GM12872 (cell line): ENCODE results near the gene SRRM4.

Experiments used
- TF ChIP-seq, protein P1 (sequence below): IDR thresholded peaks from 3 replicates; pipeline ENCODE4 v1.5.1; 2011; ENCODE audit warnings: low read depth, mild to moderate bottlenecking, low read length, moderate library complexity; ENCODE audit not compliant: insufficient read depth

The SRRM4 gene

DNA sequence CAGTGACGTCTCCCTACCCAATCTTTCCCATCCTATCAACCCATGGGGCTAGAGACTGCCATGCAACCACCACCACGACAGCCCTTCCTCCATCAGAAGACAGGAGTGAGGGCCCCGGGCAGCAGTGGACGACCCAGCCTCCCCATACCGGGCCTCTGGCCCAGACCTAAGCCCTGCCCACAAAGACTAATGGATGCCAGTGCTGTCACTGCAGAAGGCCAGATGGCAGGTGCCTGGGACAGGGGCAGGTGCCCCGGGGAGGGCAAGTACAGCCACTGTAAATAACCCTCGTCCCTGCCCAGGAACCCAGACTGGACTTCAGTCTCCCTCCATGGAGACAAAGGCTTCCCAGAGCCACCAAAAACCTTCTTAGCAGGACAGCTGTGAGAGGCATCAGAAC is 177.1 kb downstream of the SRRM4 start:
- TF ChIP-seq, protein P1, sequence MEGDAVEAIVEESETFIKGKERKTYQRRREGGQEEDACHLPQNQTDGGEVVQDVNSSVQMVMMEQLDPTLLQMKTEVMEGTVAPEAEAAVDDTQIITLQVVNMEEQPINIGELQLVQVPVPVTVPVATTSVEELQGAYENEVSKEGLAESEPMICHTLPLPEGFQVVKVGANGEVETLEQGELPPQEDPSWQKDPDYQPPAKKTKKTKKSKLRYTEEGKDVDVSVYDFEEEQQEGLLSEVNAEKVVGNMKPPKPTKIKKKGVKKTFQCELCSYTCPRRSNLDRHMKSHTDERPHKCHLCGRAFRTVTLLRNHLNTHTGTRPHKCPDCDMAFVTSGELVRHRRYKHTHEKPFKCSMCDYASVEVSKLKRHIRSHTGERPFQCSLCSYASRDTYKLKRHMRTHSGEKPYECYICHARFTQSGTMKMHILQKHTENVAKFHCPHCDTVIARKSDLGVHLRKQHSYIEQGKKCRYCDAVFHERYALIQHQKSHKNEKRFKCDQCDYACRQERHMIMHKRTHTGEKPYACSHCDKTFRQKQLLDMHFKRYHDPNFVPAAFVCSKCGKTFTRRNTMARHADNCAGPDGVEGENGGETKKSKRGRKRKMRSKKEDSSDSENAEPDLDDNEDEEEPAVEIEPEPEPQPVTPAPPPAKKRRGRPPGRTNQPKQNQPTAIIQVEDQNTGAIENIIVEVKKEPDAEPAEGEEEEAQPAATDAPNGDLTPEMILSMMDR: no peak

DNA sequence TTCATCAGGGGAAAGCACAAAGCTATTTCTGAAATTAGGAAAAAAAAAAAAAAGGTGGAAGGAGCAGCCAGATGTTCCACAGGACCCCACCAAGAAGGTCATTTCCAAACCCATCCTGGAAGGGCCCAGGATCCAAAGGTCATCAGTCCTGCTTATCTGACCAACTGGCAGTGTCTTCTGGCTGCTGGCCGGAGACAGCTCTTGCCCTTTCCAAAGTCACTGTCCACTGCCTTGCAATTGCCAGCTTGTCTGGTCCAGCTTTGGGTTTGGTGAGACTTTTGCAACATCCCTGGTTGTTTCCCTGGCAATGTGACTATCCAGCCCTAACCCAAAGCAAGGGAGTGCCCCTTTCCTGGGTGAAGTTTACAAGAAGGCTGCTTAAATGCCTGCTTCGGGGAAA is 178.5 kb downstream of the SRRM4 start:
- TF ChIP-seq, protein P1: no peak

DNA sequence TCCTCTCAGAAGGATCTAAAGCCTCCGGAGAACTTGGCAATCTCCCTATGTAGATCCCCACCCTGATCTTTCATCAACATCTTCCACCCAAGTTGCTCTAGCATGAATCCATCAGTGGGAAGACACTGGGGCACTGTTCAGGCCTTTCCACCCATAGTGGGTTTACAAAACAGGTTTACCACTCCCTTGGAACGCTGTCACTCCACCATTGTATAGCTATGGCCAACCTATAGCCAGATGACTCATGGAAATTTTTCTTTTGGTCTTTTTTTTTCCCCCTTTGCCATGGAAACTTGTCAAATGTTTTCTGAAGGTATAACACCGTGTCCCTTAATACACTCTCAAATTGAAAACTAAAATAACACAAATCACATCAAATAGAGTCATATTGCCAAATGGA is 186.6 kb downstream of the SRRM4 start:
- TF ChIP-seq, protein P1: no peak

DNA sequence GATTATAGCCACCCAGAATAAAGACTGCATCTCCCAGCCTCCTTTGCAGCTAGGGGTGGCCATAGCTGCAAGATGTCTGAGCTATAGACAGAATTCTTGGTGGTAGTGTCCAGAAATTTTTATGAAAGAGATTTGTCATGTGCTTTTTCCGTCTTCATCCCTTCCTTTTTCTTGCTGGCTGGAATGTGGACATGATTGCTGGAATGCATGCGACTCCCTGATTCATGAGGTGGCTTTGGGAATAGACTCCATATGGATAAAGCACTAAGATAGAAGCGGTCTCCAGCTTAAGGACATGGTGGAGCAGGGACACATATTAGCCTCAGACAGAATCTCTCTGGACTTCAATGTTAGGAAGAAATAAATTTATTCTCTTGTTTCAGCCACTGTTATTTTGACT is 187.4 kb downstream of the SRRM4 start:
- TF ChIP-seq, protein P1: no peak

DNA sequence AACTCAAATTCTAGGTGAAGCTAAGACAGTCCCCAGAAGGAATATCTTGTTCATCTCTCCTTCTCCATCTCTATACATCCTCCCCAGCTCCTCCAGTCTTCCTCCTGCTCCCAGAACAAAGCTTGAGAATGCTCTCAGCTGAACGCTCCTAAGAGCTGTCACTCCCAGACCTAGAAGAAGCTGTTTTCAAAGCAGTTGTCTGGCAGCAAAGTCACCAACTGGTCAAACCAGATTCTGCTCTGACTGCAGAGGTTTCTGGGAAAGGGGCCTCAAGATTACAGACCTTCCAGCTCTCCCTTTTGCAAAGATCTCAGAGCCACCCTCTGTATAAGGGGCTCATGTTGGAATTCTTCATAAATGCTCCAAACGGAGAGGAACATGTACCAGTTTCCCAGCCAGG is 187.8 kb downstream of the SRRM4 start:
- TF ChIP-seq, protein P1: no peak

DNA sequence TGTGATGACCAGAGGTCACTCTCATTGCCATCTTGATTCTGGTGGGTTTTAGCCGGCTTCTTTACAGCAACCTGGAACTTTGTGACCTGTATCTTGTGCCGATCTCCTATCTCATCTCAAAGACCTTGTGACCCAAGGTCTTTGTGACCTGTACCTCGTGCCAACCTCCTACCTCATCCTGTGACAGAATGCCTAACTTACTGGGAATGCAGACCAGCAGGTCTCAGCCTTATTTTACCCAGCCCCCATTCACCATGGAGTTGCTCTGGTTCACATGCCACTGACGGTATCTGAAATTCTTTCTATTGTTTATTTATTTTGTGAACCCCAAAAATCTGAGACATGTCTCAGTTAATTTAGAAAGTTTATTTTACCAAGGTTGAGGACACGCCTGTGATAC is 189.9 kb downstream of the SRRM4 start:
- TF ChIP-seq, protein P1: no peak

DNA sequence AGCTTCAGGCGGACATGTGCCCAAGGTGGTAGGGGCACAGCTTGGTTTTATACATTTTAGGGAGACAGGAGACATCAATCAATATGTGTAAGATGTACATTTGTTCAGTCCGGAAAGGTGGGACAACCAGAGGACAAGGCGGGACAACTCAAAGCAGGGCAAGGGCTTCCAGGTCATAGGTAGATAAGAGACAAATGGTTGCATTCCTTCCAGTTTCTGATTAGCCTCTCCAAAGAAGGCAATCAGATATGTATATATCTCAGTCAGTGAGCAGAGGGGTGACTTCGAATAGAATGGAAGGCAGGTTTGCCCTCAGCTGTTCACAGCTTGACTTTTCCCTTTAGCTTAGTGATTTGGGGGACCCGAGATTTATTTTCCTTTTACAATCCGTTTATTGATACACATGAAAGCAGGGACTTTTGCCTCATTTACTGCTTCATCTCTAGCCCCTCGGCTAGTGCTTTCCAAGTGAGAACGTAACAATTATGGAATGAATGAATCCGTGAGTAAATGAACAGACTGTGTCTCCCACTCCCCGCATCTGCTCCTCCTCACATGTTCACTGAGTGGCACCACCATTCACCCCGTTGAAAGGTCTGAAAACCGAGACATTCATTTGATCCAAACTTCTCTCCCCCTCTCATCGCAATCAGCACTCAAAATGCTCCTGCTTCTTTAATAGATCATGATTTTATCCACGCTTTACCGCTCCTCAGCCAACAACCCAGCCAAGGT is 190.5 kb downstream of the SRRM4 start:
- TF ChIP-seq, protein P1: no peak
